Liver (tissue), 3 donors: ENCODE measurements around the gene FRMD4A.

Experiments
- FOXA1 ChIP-seq: IDR thresholded peaks from 2 replicates; pipeline ENCODE4 v1.6.1; 2016; ENCODE audit warnings: antibody characterized with exemption
- JUND ChIP-seq, 2 donors: IDR thresholded peaks; 2 replicates each; pipeline ENCODE4 v1.6.1; 2016; ENCODE audit warnings: antibody characterized with exemption in 2 of 2
- RXRA ChIP-seq, 2 donors: IDR thresholded peaks; 2 replicates each; pipeline ENCODE4 v1.6.1; 2017 to 2018; ENCODE audit warnings: antibody characterized with exemption in 2 of 2, mild to moderate bottlenecking in 1 of 2
- SP1 ChIP-seq: IDR thresholded peaks from 2 replicates; pipeline ENCODE4 v1.6.1; 2018; ENCODE audit warnings: antibody characterized with exemption, mild to moderate bottlenecking
- TAF1 ChIP-seq: conservative IDR thresholded peaks from 2 replicates; pipeline ENCODE4 v1.6.1; 2016; ENCODE audit warnings: antibody characterized with exemption, mild to moderate bottlenecking
- TF ChIP-seq, protein P1 (sequence below): fragments of 150-350 bp; IDR thresholded peaks from 2 replicates; pipeline ENCODE4 v1.5.1; 2017; ENCODE audit warnings: improper control_type of control experiment, low read depth, low read length; ENCODE audit not compliant: missing input control
- donor health status: healthy.
- donor health status: healthy.

DNA sequence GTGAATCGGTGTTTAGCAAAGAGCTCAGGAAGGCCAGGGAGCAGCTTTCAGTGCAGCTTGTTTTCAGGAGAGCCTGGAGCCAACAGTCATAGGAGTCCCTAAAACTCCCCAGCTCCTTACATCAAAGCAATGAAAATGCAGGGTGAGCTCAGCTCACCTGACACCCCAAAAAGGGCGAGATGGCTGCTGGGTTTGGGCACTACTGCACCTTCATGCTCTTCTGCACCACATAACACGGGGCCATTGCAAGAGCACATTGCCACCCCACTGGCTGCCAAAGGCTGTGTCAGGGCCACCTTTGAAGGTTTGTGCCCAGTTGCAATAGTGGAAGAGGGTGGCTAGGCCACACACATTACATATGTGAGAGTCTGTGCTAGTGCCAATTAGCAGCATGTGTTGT is 25.0 kb upstream of the FRMD4A start:
- TF ChIP-seq, protein P1, sequence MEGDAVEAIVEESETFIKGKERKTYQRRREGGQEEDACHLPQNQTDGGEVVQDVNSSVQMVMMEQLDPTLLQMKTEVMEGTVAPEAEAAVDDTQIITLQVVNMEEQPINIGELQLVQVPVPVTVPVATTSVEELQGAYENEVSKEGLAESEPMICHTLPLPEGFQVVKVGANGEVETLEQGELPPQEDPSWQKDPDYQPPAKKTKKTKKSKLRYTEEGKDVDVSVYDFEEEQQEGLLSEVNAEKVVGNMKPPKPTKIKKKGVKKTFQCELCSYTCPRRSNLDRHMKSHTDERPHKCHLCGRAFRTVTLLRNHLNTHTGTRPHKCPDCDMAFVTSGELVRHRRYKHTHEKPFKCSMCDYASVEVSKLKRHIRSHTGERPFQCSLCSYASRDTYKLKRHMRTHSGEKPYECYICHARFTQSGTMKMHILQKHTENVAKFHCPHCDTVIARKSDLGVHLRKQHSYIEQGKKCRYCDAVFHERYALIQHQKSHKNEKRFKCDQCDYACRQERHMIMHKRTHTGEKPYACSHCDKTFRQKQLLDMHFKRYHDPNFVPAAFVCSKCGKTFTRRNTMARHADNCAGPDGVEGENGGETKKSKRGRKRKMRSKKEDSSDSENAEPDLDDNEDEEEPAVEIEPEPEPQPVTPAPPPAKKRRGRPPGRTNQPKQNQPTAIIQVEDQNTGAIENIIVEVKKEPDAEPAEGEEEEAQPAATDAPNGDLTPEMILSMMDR = no peak
- no peak for TF ChIP-seq TAF1
- TF ChIP-seq JUND (IDR thresholded peaks at IDR 0.05) = no peak
- TF ChIP-seq FOXA1 = no peak
- TF ChIP-seq RXRA (IDR thresholded peaks at IDR 0.05) = no peak
- TF ChIP-seq SP1 = no peak
